ENCODE results near the gene PCSK5.

Gene PCSK5

DNA sequence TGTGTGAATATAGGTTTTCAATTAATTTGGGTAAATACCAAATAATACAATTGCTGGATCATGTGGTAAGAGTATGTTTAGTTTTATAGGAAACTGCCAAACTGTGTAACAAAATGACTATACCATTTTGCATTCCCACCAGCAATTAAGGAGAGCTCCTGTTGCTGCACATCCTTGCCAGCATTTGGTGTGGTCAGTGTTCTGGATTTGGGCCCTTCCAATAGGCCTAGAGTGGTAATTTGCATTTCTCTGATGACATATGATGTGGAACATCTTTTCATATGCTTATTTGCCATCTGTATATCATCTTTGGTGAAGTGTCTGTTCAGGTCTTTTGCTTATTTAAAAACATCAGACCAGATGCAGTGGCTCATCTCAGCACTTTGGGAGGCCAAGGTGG is 515.4 kb downstream of the PCSK5 start:
- Histone ChIP-seq H3K36me3 (replicated peaks; ENCODE audit: insufficient read depth, low read length) (no peaks in the 10 kb centered on the region), H4K20me1 (ENCODE audit: insufficient read depth, low read length) (no peaks in the 10 kb centered on the region), H3K9ac (ENCODE audit: low read length) (no peak overlapping the region), H3K9me2 (replicated peaks; ENCODE audit: insufficient read depth, low read length) (no peaks in the 10 kb centered on the region), H3K4me2 (ENCODE audit: low read depth, low read length) (no peak overlapping the region), H3K27me3 (replicated peaks; ENCODE audit: insufficient read depth, low read length) (no peaks in the 10 kb centered on the region), H3K9me3 (replicated peaks; ENCODE audit: insufficient read depth, low read length) (no peaks in the 10 kb centered on the region), H3K79me2 (ENCODE audit: low read length) (no peaks in the 10 kb centered on the region), H3K4me1 (ENCODE audit: low read length) (peaks cover 4% of the 10 kb centered on the region; the same call in 1 of the 2 replicates), H3F3A (ENCODE audit: insufficient read depth, low read length) (no peaks in the 10 kb centered on the region), H2AFZ (ENCODE audit: low read length) (no peak overlapping the region), H3K27ac (ENCODE audit: low read length) (no peak overlapping the region), H3K4me3 (ENCODE audit: low read length) (no peak overlapping the region)
- TF ChIP-seq EZH2phosphoT487 (IDR thresholded peaks at IDR 0.05; ENCODE audit: low read length) = no peak
- TF ChIP-seq EZH2 (optimal IDR thresholded peaks at IDR 0.05; ENCODE audit: low read depth, low read length) = no peak
- TF ChIP-seq, protein P1, sequence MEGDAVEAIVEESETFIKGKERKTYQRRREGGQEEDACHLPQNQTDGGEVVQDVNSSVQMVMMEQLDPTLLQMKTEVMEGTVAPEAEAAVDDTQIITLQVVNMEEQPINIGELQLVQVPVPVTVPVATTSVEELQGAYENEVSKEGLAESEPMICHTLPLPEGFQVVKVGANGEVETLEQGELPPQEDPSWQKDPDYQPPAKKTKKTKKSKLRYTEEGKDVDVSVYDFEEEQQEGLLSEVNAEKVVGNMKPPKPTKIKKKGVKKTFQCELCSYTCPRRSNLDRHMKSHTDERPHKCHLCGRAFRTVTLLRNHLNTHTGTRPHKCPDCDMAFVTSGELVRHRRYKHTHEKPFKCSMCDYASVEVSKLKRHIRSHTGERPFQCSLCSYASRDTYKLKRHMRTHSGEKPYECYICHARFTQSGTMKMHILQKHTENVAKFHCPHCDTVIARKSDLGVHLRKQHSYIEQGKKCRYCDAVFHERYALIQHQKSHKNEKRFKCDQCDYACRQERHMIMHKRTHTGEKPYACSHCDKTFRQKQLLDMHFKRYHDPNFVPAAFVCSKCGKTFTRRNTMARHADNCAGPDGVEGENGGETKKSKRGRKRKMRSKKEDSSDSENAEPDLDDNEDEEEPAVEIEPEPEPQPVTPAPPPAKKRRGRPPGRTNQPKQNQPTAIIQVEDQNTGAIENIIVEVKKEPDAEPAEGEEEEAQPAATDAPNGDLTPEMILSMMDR (IDR thresholded peaks at IDR 0.05; ENCODE audit: low read length) = no peak
- no peak for DNase-seq
